Stomach smooth muscle (tissue), 2 donors: Measurements from ENCODE around the gene AMER1.

Experiments
- H3K27ac ChIP-seq: one replicate; pipeline ENCODE4 v1.7.0; 2013; ENCODE audit warnings: mild to moderate bottlenecking, low read length, inconsistent platforms
- H3K27me3 ChIP-seq, 2 donors: one replicate each; pipeline ENCODE4 v1.7.0; 2013; ENCODE audit warnings: low read length in 2 of 2; ENCODE audit not compliant: insufficient read depth in 2 of 2, control insufficient read depth in 1 of 2
- H3K36me3 ChIP-seq, 2 donors: one replicate each; pipeline ENCODE4 v1.7.0; 2013; ENCODE audit warnings: low read length in 2 of 2; ENCODE audit not compliant: control insufficient read depth in 2 of 2, insufficient read depth in 2 of 2
- H3K4me1 ChIP-seq: one replicate; pipeline ENCODE4 v1.7.0; 2013; ENCODE audit warnings: low read length; ENCODE audit not compliant: control insufficient read depth, insufficient read depth
- H3K4me3 ChIP-seq, 2 donors: one replicate each; pipeline ENCODE4 v1.7.0; 2013; ENCODE audit warnings: low read length in 2 of 2
- H3K9ac ChIP-seq, 2 donors: one replicate each; pipeline ENCODE4 v1.7.0; 2013; ENCODE audit warnings: low read length in 2 of 2, mild to moderate bottlenecking in 1 of 2
- H3K9me3 ChIP-seq, 2 donors: one replicate each; pipeline ENCODE4 v1.7.0; 2013; ENCODE audit warnings: low read length in 2 of 2; ENCODE audit not compliant: control insufficient read depth in 2 of 2
- donor health status: healthy.
- donor health status: Pancreatic carcinoma.

Gene AMER1

DNA sequence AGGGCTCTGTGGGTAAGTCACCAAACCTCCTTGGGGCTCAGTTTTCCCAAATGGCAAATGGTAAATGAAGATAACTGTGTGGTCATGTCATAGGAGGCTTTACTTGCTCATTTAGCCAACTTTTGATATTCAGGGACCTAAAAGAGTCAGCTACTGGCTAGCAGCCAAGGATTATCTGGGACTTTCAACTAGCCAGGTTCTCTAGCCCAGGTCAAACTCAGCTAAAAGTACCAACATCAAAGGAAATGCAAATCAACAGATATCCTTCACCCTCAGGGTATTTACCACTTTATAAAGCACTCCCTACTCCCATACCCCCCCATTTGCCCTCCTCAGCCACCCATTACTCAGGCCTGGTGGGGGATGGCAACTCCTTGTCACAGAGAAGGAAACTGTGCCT, 7.5 kb downstream of the AMER1 start:
- no peaks in the 10 kb centered on the region for H3K9me3 ChIP-seq
- H3K36me3 ChIP-seq, result no peaks in the 10 kb centered on the region

DNA sequence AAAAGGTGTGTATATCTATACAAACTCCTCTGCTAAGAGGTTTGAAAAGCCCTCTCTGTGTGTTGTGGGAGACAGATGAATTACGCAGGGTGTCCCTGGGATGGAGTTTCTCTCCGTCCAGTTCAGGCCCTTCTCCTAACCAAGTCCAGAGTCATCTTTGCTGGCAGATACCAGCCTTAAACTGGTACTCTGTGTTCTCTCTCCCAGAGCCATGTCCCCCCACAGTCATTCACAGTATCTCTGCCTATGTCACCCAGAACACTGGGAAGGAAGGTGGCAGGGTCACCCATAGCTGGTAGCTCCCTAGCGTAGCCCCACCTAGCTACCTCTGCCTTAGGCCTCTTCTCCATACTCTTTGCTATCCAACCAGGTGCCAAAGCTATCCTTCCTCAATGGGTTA, 8.9 kb downstream of the AMER1 start:
- H3K9me3 ChIP-seq, result no peaks in the 10 kb centered on the region
- H3K4me3 ChIP-seq, result no peak overlapping the region
- H3K27ac ChIP-seq, result no peak overlapping the region
- peaks cover 3 to 4% of the 10 kb centered on the region in 2 donors for H3K36me3 ChIP-seq
- peaks cover 6% of the 10 kb centered on the region for H3K4me1 ChIP-seq
- no peak overlapping the region for H3K9ac ChIP-seq
- peaks cover 0 to 9% of the 10 kb centered on the region in 2 donors for H3K27me3 ChIP-seq

More for the DNA sequence above, 7.5 kb downstream of the AMER1 start:
- Histone ChIP-seq H3K4me3 (no peak overlapping the region), H3K27me3 (peaks cover 0 to 9% of the 10 kb centered on the region in 2 donors), H3K4me1 (peaks cover 18% of the 10 kb centered on the region), H3K27ac (no peak overlapping the region), H3K9ac (no peak overlapping the region)

- Histone ChIP-seq H3K4me1 (peaks cover 3% of the 10 kb centered on the region), H3K9ac (no peak overlapping the region), H3K4me3 (no peak overlapping the region), H3K9me3 (no peaks in the 10 kb centered on the region), H3K27me3 (peaks cover 0 to 10% of the 10 kb centered on the region in 2 donors), H3K36me3 (peaks cover 4 to 6% of the 10 kb centered on the region in 2 donors), H3K27ac (no peak overlapping the region)
These were observed 9.6 kb downstream of the AMER1 start for GRCh38 chrX:64195862-64196261.

GRCh38 chrX:64192673-64193072, 12.8 kb downstream of the AMER1 start:
- Histone ChIP-seq H3K27ac (no peak overlapping the region), H3K9me3 (no peaks in the 10 kb centered on the region), H3K4me3 (no peak overlapping the region), H3K27me3 (peaks cover 0 to 12% of the 10 kb centered on the region in 2 donors), H3K9ac (no peak overlapping the region), H3K4me1 (peaks cover 3% of the 10 kb centered on the region), H3K36me3 (peaks cover 4 to 11% of the 10 kb centered on the region in 2 donors)

GRCh38 chrX:64192040-64192439, 13.5 kb downstream of the AMER1 start:
- Histone ChIP-seq H3K9ac (no peak overlapping the region), H3K4me1 (peaks cover 3% of the 10 kb centered on the region), H3K27ac (no peak overlapping the region), H3K27me3 (peaks cover 0 to 15% of the 10 kb centered on the region in 2 donors), H3K9me3 (no peaks in the 10 kb centered on the region), H3K4me3 (no peak overlapping the region), H3K36me3 (peaks cover 4 to 11% of the 10 kb centered on the region in 2 donors)

DNA sequence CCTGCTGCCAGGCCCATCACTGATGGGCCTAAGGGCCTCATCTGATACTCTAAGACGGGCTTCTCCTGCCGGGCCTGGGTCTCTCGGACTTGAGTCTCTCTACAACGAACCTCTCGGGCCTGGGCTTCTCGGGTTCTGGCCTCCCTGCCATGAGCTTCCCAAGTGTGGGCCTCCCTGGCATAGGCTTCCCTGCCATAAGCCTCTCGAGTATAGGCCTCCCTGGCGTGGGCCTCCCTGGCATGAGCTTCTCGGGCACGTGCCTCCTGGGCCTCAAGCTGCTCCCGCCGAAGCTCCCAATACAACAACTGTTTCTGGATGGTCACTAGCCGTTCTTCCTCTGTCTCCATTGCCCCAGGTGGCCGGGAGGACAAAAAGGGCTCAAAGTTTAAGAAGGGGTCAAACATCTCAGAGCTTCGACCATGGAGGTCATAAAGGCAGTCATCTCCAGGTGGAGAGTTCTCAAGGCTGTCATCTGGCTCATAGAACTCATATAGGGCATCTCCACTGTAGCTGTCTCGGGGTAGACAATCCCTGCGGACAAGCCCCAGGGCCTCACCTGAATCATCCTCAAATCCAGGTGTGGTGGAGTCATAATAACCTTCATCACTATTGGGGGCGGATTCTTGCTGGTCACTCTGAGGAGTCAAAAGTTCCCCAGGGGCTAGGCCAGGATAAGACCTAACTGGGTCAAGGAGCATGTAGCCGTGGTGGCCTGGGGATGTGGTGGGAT, 14.1 kb downstream of the AMER1 start:
- H3K9ac ChIP-seq, result no peak overlapping the region

DNA sequence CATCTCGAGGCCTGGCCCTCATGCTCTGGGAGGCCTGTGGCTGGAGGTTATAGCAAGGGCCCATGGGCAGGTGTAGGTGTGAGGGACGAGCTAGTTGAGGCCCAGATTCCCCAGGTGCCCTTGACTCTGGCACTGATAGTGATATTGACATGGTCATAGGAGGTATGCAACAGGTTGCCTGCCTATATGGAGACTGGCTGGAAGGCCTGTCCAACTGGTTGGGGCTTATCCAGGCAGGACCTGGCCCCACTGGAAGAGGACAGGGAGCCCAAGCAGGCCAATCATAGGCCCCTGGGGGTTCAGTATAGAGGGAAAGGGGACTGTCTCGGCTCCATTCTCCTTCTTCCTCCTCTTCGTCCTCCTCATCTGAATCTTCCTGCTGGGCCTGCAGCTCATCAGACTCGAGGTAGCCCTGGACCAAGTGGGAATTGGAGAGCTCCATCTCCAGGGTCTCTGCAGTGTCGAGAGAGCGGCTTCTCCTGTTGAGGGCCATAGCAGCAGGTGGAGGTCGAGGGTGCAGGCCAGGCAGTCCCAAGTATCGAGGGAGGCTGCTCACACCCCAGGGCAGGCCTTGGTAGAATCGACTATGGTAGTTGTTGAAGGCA, 15.3 kb downstream of the AMER1 start:
- no peaks in the 10 kb centered on the region for H3K9me3 ChIP-seq
- peaks cover 0 to 19% of the 10 kb centered on the region in 2 donors for H3K27me3 ChIP-seq
- no peak overlapping the region for H3K9ac ChIP-seq
- no peak overlapping the region for H3K4me3 ChIP-seq
- peaks cover 4 to 11% of the 10 kb centered on the region in 2 donors for H3K36me3 ChIP-seq
- H3K4me1 ChIP-seq, result peaks cover 3% of the 10 kb centered on the region
- no peak overlapping the region for H3K27ac ChIP-seq

More for the DNA sequence above, 14.1 kb downstream of the AMER1 start:
- no peaks in the 10 kb centered on the region for H3K9me3 ChIP-seq
- peaks cover 4 to 11% of the 10 kb centered on the region in 2 donors for H3K36me3 ChIP-seq
- H3K4me3 ChIP-seq, result no peak overlapping the region
- H3K27me3 ChIP-seq, result peaks cover 0 to 18% of the 10 kb centered on the region in 2 donors
- peaks cover 3% of the 10 kb centered on the region for H3K4me1 ChIP-seq
- H3K27ac ChIP-seq, result no peak overlapping the region

DNA sequence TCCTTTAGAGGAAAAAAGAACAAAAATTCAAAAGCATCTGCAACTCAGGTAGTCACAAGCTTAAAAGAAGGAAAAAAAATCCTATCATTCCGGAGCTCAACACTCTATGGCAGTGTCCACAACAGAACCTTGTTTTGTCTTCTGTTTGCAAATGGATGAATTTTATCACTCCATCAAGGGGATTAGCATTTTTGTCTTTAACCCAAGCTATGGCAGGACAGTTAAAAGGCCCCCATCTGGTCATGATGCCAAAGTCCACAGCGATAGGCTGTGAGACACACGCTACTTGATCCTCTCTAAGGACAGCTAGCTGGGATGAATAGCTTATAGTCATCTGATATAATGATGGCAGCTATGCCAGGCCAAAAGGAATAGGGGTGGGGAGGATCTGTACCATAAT, 16.6 kb downstream of the AMER1 start:
- Histone ChIP-seq H3K27ac (no peak overlapping the region), H3K36me3 (peaks cover 4 to 11% of the 10 kb centered on the region in 2 donors), H3K4me3 (no peak overlapping the region), H3K9ac (no peak overlapping the region), H3K4me1 (no peaks in the 10 kb centered on the region), H3K9me3 (no peaks in the 10 kb centered on the region), H3K27me3 (peaks cover 0 to 17% of the 10 kb centered on the region in 2 donors)

GRCh38 chrX:64187762-64188150, 17.8 kb downstream of the AMER1 start:
- H3K9ac ChIP-seq, result no peak overlapping the region
- peaks cover 0 to 9% of the 10 kb centered on the region in 2 donors for H3K27me3 ChIP-seq
- no peaks in the 10 kb centered on the region for H3K4me1 ChIP-seq
- H3K9me3 ChIP-seq, result no peaks in the 10 kb centered on the region
- no peak overlapping the region for H3K27ac ChIP-seq
- peaks cover 4 to 11% of the 10 kb centered on the region in 2 donors for H3K36me3 ChIP-seq
- no peak overlapping the region for H3K4me3 ChIP-seq

- H3K4me3 ChIP-seq, result no peak overlapping the region
- no peak overlapping the region for H3K9ac ChIP-seq
- no peak overlapping the region for H3K27ac ChIP-seq
- H3K4me1 ChIP-seq, result no peaks in the 10 kb centered on the region
- no peaks in the 10 kb centered on the region for H3K9me3 ChIP-seq
- peaks cover 0 to 9% of the 10 kb centered on the region in 2 donors for H3K27me3 ChIP-seq
- peaks cover 4 to 11% of the 10 kb centered on the region in 2 donors for H3K36me3 ChIP-seq
These were observed 18.3 kb downstream of the AMER1 start for GRCh38 chrX:64186974-64187761.
